A549 (cell line): ENCODE data around the gene SMAGP.

Experiments used
- CHD2 ChIP-seq: fragments of 150-350 bp; IDR thresholded peaks from 2 replicates; pipeline ENCODE4 v1.6.1; 2014; ENCODE audit warnings: low read length; ENCODE audit not compliant: partially characterized antibody
- MAFK ChIP-seq: fragments of 450-650 bp; IDR thresholded peaks from 2 replicates; pipeline ENCODE4 v1.6.1; 2014; ENCODE audit not compliant: partially characterized antibody
- POLR2A ChIP-seq: IDR thresholded peaks from 2 replicates; pipeline ENCODE4 v1.6.1; 2012; ENCODE audit warnings: mild to moderate bottlenecking, low read length
- RFX5 ChIP-seq: fragments of 450-650 bp; IDR thresholded peaks from 2 replicates; pipeline ENCODE4 v1.7.1; 2014; ENCODE audit warnings: antibody characterized with exemption, mild to moderate bottlenecking, moderate library complexity
- TF ChIP-seq, protein P1 (sequence below): fragments of >200 bp; sonication (Bioruptor Twin); formaldehyde crosslinking; IDR thresholded peaks from 3 replicates; pipeline ENCODE4 v1.5.1; 2016

DNA sequence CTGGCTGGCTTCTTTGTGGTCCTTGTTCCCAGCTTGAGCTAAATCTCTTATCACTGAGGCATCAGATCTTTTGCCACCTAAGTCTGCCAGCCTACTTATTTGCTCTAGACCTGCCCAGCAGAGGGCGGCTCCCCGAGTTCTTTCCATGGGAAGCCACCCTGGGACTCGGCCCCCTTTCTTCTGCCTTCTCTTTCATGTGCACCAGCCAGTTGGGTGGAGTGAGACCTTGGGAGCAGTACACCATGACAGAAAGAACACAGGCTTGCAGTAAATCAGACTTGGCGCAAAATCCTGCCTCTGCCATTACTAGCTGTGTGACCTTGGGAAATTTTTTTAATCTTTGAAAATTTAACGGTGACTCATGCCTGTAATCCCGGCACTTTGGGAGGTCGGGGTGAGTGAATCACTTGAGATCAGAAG lies 7.4 kb downstream of the SMAGP start:
- TF ChIP-seq, protein P1, sequence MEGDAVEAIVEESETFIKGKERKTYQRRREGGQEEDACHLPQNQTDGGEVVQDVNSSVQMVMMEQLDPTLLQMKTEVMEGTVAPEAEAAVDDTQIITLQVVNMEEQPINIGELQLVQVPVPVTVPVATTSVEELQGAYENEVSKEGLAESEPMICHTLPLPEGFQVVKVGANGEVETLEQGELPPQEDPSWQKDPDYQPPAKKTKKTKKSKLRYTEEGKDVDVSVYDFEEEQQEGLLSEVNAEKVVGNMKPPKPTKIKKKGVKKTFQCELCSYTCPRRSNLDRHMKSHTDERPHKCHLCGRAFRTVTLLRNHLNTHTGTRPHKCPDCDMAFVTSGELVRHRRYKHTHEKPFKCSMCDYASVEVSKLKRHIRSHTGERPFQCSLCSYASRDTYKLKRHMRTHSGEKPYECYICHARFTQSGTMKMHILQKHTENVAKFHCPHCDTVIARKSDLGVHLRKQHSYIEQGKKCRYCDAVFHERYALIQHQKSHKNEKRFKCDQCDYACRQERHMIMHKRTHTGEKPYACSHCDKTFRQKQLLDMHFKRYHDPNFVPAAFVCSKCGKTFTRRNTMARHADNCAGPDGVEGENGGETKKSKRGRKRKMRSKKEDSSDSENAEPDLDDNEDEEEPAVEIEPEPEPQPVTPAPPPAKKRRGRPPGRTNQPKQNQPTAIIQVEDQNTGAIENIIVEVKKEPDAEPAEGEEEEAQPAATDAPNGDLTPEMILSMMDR, result peak; percentile 66
- no peak for TF ChIP-seq POLR2A
- TF ChIP-seq CHD2, result no peak
- TF ChIP-seq MAFK, result no peak
- no peak for TF ChIP-seq RFX5
